Activated CD4-positive, alpha-beta T cell treated with anti-CD3 and anti-CD28 coated beads for 36 hours (primary cell): Measurements from ENCODE around the gene SMAD9. TPM values are rescaled to one million over a fixed set of nuclear protein-coding genes. Genes with fewer than 3 reads are reported as not detected.

Experiments used
- ATAC-seq: fragments of 200-7000 bp; cut with Tn5 transposase; one replicate; pipeline ENCODE4 v1.10.0; 2021; ENCODE audit warnings: mild to moderate bottlenecking, moderate library complexity
- CTCF ChIA-PET: fragments of 350-600 bp; sonication (Branson Sonifier 250); formaldehyde crosslinking; loops from one replicate; lab custom pipeline; 2021; ENCODE audit warnings: antibody characterized with exemption; lab: Charles Lee
- POLR2A ChIA-PET: fragments of 350-600 bp; sonication (Branson Sonifier 250); formaldehyde crosslinking; loops from one replicate; lab custom pipeline; 2021; ENCODE audit warnings: antibody characterized with exemption, inconsistent platforms; lab: Charles Lee
- DNase-seq: peaks from one replicate; pipeline ENCODE4 v3.0.0-alpha.2; 2020
- H3K27ac Mint-ChIP-seq: one replicate; pipeline ENCODE4 v1.8.0; 2021; ENCODE audit warnings: mixed read lengths
- H3K27me3 Mint-ChIP-seq: one replicate; pipeline ENCODE4 v1.8.0; 2021; ENCODE audit warnings: mixed read lengths
- H3K36me3 Mint-ChIP-seq: one replicate; pipeline ENCODE4 v1.8.0; 2021; ENCODE audit warnings: low read depth, mixed read lengths
- H3K4me1 Mint-ChIP-seq: one replicate; pipeline ENCODE4 v1.8.0; 2021; ENCODE audit warnings: mixed read lengths
- H3K4me3 Mint-ChIP-seq: one replicate; pipeline ENCODE4 v1.8.0; 2021; ENCODE audit warnings: mild to moderate bottlenecking, moderate library complexity, mixed read lengths
- H3K9me3 Mint-ChIP-seq: one replicate; pipeline ENCODE4 v1.8.0; 2021; ENCODE audit warnings: low read depth, mixed read lengths
- intact Hi-C, 2 experiments: fragments of 100-400 bp; cut with DNase I in 1 of 2; cut with micrococcal nuclease in 1 of 2; formaldehyde crosslinking; loops; one replicate each; pipeline versions ENCODE4 v1.14.2 to v1.15.1; 2022 to 2024; cut with DNase I, micrococcal nuclease
- total RNA-seq, 2 experiments: library from RNA; stranded (reverse); gene quantifications; one replicate each; pipeline ENCODE4 v1.2.3, GENCODE V29; 2021

The SMAD9 gene
- total RNA-seq, 2 experiments from 2014 or later, result 0.14 to 0.18 TPM

GRCh38 chr13:36907821-36908220 is 12.2 kb downstream of the SMAD9 start:
- intact Hi-C loops, result no loop called here
- H3K27me3 Mint-ChIP-seq, result peaks cover 29% of the 10 kb centered on the region
- no peaks in the 10 kb centered on the region for H3K36me3 Mint-ChIP-seq
- H3K27ac Mint-ChIP-seq, result no peak overlapping the region
- ATAC-seq, result no peak
- H3K4me1 Mint-ChIP-seq, result no peaks in the 10 kb centered on the region
- H3K9me3 Mint-ChIP-seq, result no peaks in the 10 kb centered on the region
- no peak overlapping the region for H3K4me3 Mint-ChIP-seq
- DNase-seq, result no peak
- ChIA-PET POLR2A (no interaction called here), CTCF (no interaction called here)

GRCh38 chr13:36907266-36907665 is 12.8 kb downstream of the SMAD9 start:
- ATAC-seq, result no peak
- no peaks in the 10 kb centered on the region for H3K36me3 Mint-ChIP-seq
- POLR2A ChIA-PET, result no interaction called here
- no peaks in the 10 kb centered on the region for H3K9me3 Mint-ChIP-seq
- CTCF ChIA-PET, result no interaction called here
- no peak overlapping the region for H3K27ac Mint-ChIP-seq
- H3K27me3 Mint-ChIP-seq, result peaks cover 31% of the 10 kb centered on the region
- DNase-seq, result no peak
- intact Hi-C loops, result no loop called here
- H3K4me1 Mint-ChIP-seq, result no peaks in the 10 kb centered on the region
- no peak overlapping the region for H3K4me3 Mint-ChIP-seq

DNA sequence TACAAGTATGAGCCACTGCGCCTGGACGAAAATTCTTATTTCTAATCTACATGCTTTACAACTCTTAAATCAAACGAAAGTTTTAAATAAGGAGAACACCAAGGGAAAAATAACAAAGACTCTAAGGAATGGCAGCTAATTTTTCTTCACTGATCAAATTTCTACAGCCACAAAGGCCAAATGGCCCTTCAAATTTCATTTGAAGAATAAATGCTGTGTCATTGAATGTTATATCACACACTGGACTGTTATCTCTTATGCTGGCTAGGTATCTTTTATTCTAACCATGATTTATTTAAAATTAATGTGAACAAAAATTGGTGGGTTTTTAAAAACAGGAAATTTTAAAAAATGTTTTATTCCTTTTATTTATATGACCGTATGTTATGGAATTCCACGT is 14.1 kb downstream of the SMAD9 start:
- intact Hi-C loops, result no loop called here
- H3K36me3 Mint-ChIP-seq, result no peaks in the 10 kb centered on the region
- ATAC-seq, result no peak

DNA sequence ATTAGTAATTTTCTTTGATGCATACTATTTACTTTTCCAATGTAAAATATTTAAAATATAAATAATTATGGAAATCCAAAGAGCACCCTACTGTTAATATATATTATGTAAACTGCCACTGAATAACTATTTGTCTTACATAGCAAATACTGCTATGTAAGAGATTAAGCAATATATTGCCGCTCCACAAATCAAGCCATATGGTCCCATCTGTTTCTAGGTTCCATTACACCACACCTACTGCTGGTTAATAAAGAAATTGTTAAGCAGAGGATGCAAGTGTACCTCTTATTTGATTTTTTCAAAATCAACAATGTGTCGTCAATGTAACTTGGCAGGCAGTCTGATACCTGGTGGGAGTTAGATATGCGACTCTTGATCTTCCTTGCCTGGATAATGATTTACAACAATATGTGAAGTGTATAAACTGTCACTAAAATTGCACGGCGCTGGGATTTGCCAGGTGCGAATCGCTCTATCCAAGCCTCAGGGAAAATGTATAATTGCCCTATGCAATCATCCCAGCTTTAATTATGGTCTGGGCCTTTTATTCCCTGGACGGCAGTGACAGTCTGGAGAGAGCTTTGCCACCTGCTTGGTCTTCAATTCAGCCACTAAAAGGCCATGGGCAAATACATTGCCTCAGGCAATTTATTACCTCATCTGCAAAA is 16.0 kb downstream of the SMAD9 start:
- Mint-ChIP-seq H3K4me3 (no peak overlapping the region), H3K4me1 (no peaks in the 10 kb centered on the region), H3K27ac (no peak overlapping the region), H3K36me3 (no peaks in the 10 kb centered on the region), H3K9me3 (no peaks in the 10 kb centered on the region), H3K27me3 (peaks cover 25% of the 10 kb centered on the region)
- no peak for DNase-seq
- ATAC-seq, result no peak
- POLR2A ChIA-PET, result interaction anchor here (0.7 kb wide), 1 partner anchor 35 kb away, joined by 4 read pairs; no protein-coding TSS in a partner anchor
- CTCF ChIA-PET, result interaction anchor here (0.7 kb wide), 1 partner anchor 42 kb away, joined by 4 read pairs; no protein-coding TSS in a partner anchor
- intact Hi-C loops, result no loop called here

More for the DNA sequence above, 14.1 kb downstream of the SMAD9 start:
- POLR2A ChIA-PET, result no interaction called here
- CTCF ChIA-PET, result no interaction called here
- Mint-ChIP-seq H3K4me3 (no peak overlapping the region), H3K9me3 (no peaks in the 10 kb centered on the region), H3K27me3 (peaks cover 29% of the 10 kb centered on the region), H3K27ac (no peak overlapping the region), H3K4me1 (no peaks in the 10 kb centered on the region)
- DNase-seq, result no peak

- H3K4me1 Mint-ChIP-seq, result no peaks in the 10 kb centered on the region
- H3K27ac Mint-ChIP-seq, result no peak overlapping the region
- H3K4me3 Mint-ChIP-seq, result no peak overlapping the region
- H3K9me3 Mint-ChIP-seq, result no peaks in the 10 kb centered on the region
- CTCF ChIA-PET, result no interaction called here
- POLR2A ChIA-PET, result no interaction called here
- no peaks in the 10 kb centered on the region for H3K36me3 Mint-ChIP-seq
- peaks cover 11% of the 10 kb centered on the region for H3K27me3 Mint-ChIP-seq
- DNase-seq, result no peak
- no peak for ATAC-seq
- intact Hi-C loops, result no loop called here
These were observed 22.9 kb downstream of the SMAD9 start for GRCh38 chr13:36897054-36897616.

GRCh38 chr13:36891752-36892151 is 28.3 kb downstream of the SMAD9 start:
- H3K36me3 Mint-ChIP-seq, result no peaks in the 10 kb centered on the region
- no peaks in the 10 kb centered on the region for H3K9me3 Mint-ChIP-seq
- no peaks in the 10 kb centered on the region for H3K4me1 Mint-ChIP-seq
- intact Hi-C loops, result no loop called here
- POLR2A ChIA-PET, result no interaction called here
- H3K4me3 Mint-ChIP-seq, result no peak overlapping the region
- CTCF ChIA-PET, result no interaction called here
- ATAC-seq (no peak), DNase-seq (no peak)
- H3K27me3 Mint-ChIP-seq, result peaks cover 21% of the 10 kb centered on the region
- no peak overlapping the region for H3K27ac Mint-ChIP-seq

- H3K27me3 Mint-ChIP-seq, result peaks cover 23% of the 10 kb centered on the region
- intact Hi-C loops, result no loop called here
- no peak for DNase-seq
- ChIA-PET CTCF (interaction anchor here (0.6 kb wide), 1 partner anchor 17 kb away, joined by 3 read pairs; no protein-coding TSS in a partner anchor), POLR2A (no interaction called here)
- no peak overlapping the region for H3K27ac Mint-ChIP-seq
- H3K4me3 Mint-ChIP-seq, result no peak overlapping the region
- no peaks in the 10 kb centered on the region for H3K4me1 Mint-ChIP-seq
- no peak for ATAC-seq
- H3K9me3 Mint-ChIP-seq, result no peaks in the 10 kb centered on the region
- H3K36me3 Mint-ChIP-seq, result no peaks in the 10 kb centered on the region
These were observed 31.4 kb downstream of the SMAD9 start for GRCh38 chr13:36888645-36889044.

DNA sequence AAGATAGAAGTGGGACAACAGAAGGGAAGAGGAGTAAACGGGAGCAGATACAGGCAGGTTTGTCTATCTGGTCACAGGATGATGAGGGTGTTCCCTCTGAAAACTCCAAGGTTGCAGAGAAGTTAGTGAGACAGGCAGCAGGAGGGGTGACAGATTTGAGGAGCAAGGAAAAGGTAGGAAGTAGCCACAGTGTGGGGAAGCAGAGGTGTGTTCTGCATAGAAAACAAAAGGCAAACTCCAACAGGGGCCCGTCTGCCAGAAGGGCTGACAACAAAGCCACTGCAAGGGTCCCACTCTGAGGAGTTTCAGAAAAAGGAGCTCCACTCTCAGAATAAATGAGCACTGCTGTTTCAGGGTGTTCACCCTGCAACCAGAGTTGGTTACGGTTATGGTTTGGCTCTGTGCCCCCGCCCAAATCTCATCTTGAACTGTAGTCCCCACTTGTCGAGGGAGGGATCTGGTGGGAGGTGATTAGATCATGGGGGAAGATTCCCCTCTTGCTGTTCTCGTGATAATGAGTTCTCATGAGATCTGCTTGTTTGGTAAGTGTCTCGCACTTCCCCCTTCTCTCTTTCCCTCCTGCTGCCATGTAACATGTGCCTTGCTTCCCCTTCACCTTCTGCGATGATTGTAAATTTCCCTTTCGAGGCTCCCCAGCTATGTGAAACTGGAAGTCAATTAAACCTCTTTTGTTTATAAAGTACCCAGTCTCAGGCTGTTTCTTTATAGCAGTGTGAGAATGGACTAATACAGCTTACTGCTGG is 32.1 kb downstream of the SMAD9 start:
- no peak for DNase-seq
- POLR2A ChIA-PET, result no interaction called here
- no peak overlapping the region for H3K27ac Mint-ChIP-seq
- CTCF ChIA-PET, result interaction anchor here (0.6 kb wide), 1 partner anchor 16 kb away, joined by 3 read pairs; no protein-coding TSS in a partner anchor
- H3K27me3 Mint-ChIP-seq, result peaks cover 23% of the 10 kb centered on the region
- no peaks in the 10 kb centered on the region for H3K36me3 Mint-ChIP-seq
- H3K4me1 Mint-ChIP-seq, result no peaks in the 10 kb centered on the region
- H3K9me3 Mint-ChIP-seq, result no peaks in the 10 kb centered on the region
- ATAC-seq, result no peak
- intact Hi-C loops, result no loop called here
- no peak overlapping the region for H3K4me3 Mint-ChIP-seq

DNA sequence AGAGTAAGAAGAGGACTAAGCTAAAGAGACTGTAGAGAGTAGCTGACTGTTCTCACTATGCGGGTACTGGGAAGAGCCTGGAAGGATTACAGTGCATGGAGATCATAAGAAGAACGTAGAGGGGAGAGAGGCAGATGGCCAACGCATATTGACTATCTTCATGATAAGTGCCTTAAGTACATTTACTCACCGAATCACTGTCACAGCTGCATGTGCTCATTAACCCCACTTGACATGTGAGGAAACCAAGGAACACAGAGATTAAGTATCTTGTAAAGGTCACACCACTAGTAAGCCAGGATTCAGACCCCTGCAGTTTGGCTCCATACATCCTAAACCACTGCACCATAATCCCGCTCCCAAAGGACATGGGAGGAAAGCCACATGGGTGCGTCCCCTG is 34.1 kb downstream of the SMAD9 start:
- ATAC-seq (no peak), DNase-seq (no peak)
- H3K27ac Mint-ChIP-seq, result no peak overlapping the region
- H3K4me1 Mint-ChIP-seq, result no peaks in the 10 kb centered on the region
- ChIA-PET CTCF (no interaction called here), POLR2A (no interaction called here)
- no peak overlapping the region for H3K4me3 Mint-ChIP-seq
- H3K27me3 Mint-ChIP-seq, result peaks cover 20% of the 10 kb centered on the region
- no peaks in the 10 kb centered on the region for H3K36me3 Mint-ChIP-seq
- no peaks in the 10 kb centered on the region for H3K9me3 Mint-ChIP-seq
- intact Hi-C loops, result no loop called here

- H3K4me1 Mint-ChIP-seq, result no peaks in the 10 kb centered on the region
- ChIA-PET CTCF (no interaction called here), POLR2A (interaction anchor here (0.6 kb wide), 1 partner anchor 18 kb away, joined by 3 read pairs; no protein-coding TSS in a partner anchor)
- DNase-seq (no peak), ATAC-seq (no peak)
- no peaks in the 10 kb centered on the region for H3K9me3 Mint-ChIP-seq
- no peak overlapping the region for H3K27ac Mint-ChIP-seq
- peaks cover 18% of the 10 kb centered on the region for H3K27me3 Mint-ChIP-seq
- H3K36me3 Mint-ChIP-seq, result no peaks in the 10 kb centered on the region
- intact Hi-C loops, result no loop called here
- H3K4me3 Mint-ChIP-seq, result no peak overlapping the region
These were observed 35.8 kb downstream of the SMAD9 start for GRCh38 chr13:36884235-36884634.

- DNase-seq, result no peak
- Mint-ChIP-seq H3K36me3 (no peaks in the 10 kb centered on the region), H3K4me3 (no peak overlapping the region), H3K27ac (no peak overlapping the region), H3K9me3 (no peaks in the 10 kb centered on the region), H3K4me1 (no peaks in the 10 kb centered on the region), H3K27me3 (peaks cover 18% of the 10 kb centered on the region)
- ATAC-seq, result no peak
- POLR2A ChIA-PET, result no interaction called here
- intact Hi-C loops, result no loop called here
- CTCF ChIA-PET, result no interaction called here
These were observed 36.2 kb downstream of the SMAD9 start for GRCh38 chr13:36883824-36884223.
